Activated CD4-positive, alpha-beta T cell treated with anti-CD3 and anti-CD28 coated beads for 36 hours (primary cell): ENCODE data around the gene ULK2. TPM values are rescaled to one million over a fixed set of nuclear protein-coding genes. Genes with fewer than 3 reads are reported as not detected.
"Not testable (repeated sequence)": the region's sequence is repeated elsewhere in the genome, so short reads cannot be mapped to it uniquely, and the experiment has no call there.

Source experiments
- ATAC-seq: fragments of 200-7000 bp; cut with Tn5 transposase; one replicate; pipeline ENCODE4 v1.10.0; 2021; ENCODE audit warnings: mild to moderate bottlenecking, moderate library complexity
- CTCF ChIA-PET: fragments of 350-600 bp; sonication (Branson Sonifier 250); formaldehyde crosslinking; loops from one replicate; lab custom pipeline; 2021; ENCODE audit warnings: antibody characterized with exemption; lab: Charles Lee
- POLR2A ChIA-PET: fragments of 350-600 bp; sonication (Branson Sonifier 250); formaldehyde crosslinking; loops from one replicate; lab custom pipeline; 2021; ENCODE audit warnings: antibody characterized with exemption, inconsistent platforms; lab: Charles Lee
- DNase-seq: peaks from one replicate; pipeline ENCODE4 v3.0.0-alpha.2; 2020
- H3K27ac Mint-ChIP-seq: one replicate; pipeline ENCODE4 v1.8.0; 2021; ENCODE audit warnings: mixed read lengths
- H3K27me3 Mint-ChIP-seq: one replicate; pipeline ENCODE4 v1.8.0; 2021; ENCODE audit warnings: mixed read lengths
- H3K36me3 Mint-ChIP-seq: one replicate; pipeline ENCODE4 v1.8.0; 2021; ENCODE audit warnings: low read depth, mixed read lengths
- H3K4me1 Mint-ChIP-seq: one replicate; pipeline ENCODE4 v1.8.0; 2021; ENCODE audit warnings: mixed read lengths
- H3K4me3 Mint-ChIP-seq: one replicate; pipeline ENCODE4 v1.8.0; 2021; ENCODE audit warnings: mild to moderate bottlenecking, moderate library complexity, mixed read lengths
- H3K9me3 Mint-ChIP-seq: one replicate; pipeline ENCODE4 v1.8.0; 2021; ENCODE audit warnings: low read depth, mixed read lengths
- intact Hi-C, 2 experiments: fragments of 100-400 bp; cut with DNase I in 1 of 2; cut with micrococcal nuclease in 1 of 2; formaldehyde crosslinking; loops; one replicate each; pipeline versions ENCODE4 v1.14.2 to v1.15.1; 2022 to 2024; cut with DNase I, micrococcal nuclease
- total RNA-seq, 2 experiments: library from RNA; stranded (reverse); gene quantifications; one replicate each; pipeline ENCODE4 v1.2.3, GENCODE V29; 2021

The ULK2 gene
- total RNA-seq, 2 experiments from 2014 or later, result 12.9 to 13.1 TPM

- DNase-seq, H3K4me3 Mint-ChIP-seq, H3K36me3 Mint-ChIP-seq, H3K27me3 Mint-ChIP-seq, H3K9me3 Mint-ChIP-seq, POLR2A ChIA-PET, H3K4me1 Mint-ChIP-seq, CTCF ChIA-PET, H3K27ac Mint-ChIP-seq, ATAC-seq, intact Hi-C loops: not testable (repeated sequence)
Measured at GRCh38 chr17:19890554-19890953, 22.8 kb upstream of the ULK2 start.

GRCh38 chr17:19890001-19890400, 22.3 kb upstream of the ULK2 start:
- H3K4me1 Mint-ChIP-seq, DNase-seq, H3K4me3 Mint-ChIP-seq, H3K36me3 Mint-ChIP-seq, intact Hi-C loops, ATAC-seq, H3K9me3 Mint-ChIP-seq, H3K27me3 Mint-ChIP-seq, CTCF ChIA-PET, H3K27ac Mint-ChIP-seq, POLR2A ChIA-PET: not testable (repeated sequence)

- intact Hi-C loops, result no loop called here
- DNase-seq (no peak), ATAC-seq (no peak)
- no peaks in the 10 kb centered on the region for H3K4me1 Mint-ChIP-seq
- no peaks in the 10 kb centered on the region for H3K9me3 Mint-ChIP-seq
- H3K27ac Mint-ChIP-seq, result no peak overlapping the region
- no peaks in the 10 kb centered on the region for H3K27me3 Mint-ChIP-seq
- POLR2A ChIA-PET, result no interaction called here
- CTCF ChIA-PET, result interaction anchor here (0.7 kb wide), 1 partner anchor 51 kb away, joined by 3 read pairs; no protein-coding TSS in a partner anchor
- no peaks in the 10 kb centered on the region for H3K36me3 Mint-ChIP-seq
- no peak overlapping the region for H3K4me3 Mint-ChIP-seq
Measured at GRCh38 chr17:19886116-19886515, 18.4 kb upstream of the ULK2 start.

GRCh38 chr17:19883537-19884215, 15.9 kb upstream of the ULK2 start:
- ChIA-PET CTCF (no interaction called here), POLR2A (no interaction called here)
- Mint-ChIP-seq H3K4me3 (no peak overlapping the region), H3K9me3 (no peaks in the 10 kb centered on the region), H3K36me3 (no peaks in the 10 kb centered on the region), H3K27me3 (no peaks in the 10 kb centered on the region), H3K27ac (no peak overlapping the region), H3K4me1 (peaks cover 9% of the 10 kb centered on the region)
- DNase-seq (peak; percentile 21), ATAC-seq (peak; percentile 80)
- intact Hi-C loops, result no loop called here

- H3K9me3 Mint-ChIP-seq, result no peaks in the 10 kb centered on the region
- no peak overlapping the region for H3K27ac Mint-ChIP-seq
- intact Hi-C loops, result no loop called here
- ChIA-PET POLR2A (no interaction called here), CTCF (interaction anchor here (0.6 to 2.4 kb wide), 6 partner anchors 12 to 438 kb away, joined by 3 to 7 read pairs (median 4); no protein-coding TSS in a partner anchor)
- H3K36me3 Mint-ChIP-seq, result no peaks in the 10 kb centered on the region
- DNase-seq (no peak), ATAC-seq (no peak)
- H3K27me3 Mint-ChIP-seq, result no peaks in the 10 kb centered on the region
- no peak overlapping the region for H3K4me3 Mint-ChIP-seq
- peaks cover 40% of the 10 kb centered on the region for H3K4me1 Mint-ChIP-seq
Measured at GRCh38 chr17:19880393-19880792, 12.7 kb upstream of the ULK2 start.

- peaks cover 41% of the 10 kb centered on the region for H3K4me1 Mint-ChIP-seq
- no peaks in the 10 kb centered on the region for H3K9me3 Mint-ChIP-seq
- no peak overlapping the region for H3K27ac Mint-ChIP-seq
- H3K27me3 Mint-ChIP-seq, result no peaks in the 10 kb centered on the region
- no peaks in the 10 kb centered on the region for H3K36me3 Mint-ChIP-seq
- ATAC-seq, result no peak
- no peak overlapping the region for H3K4me3 Mint-ChIP-seq
- DNase-seq, result no peak
- ChIA-PET CTCF (no interaction called here), POLR2A (no interaction called here)
- intact Hi-C loops, result no loop called here
Measured at GRCh38 chr17:19877364-19877945, 9.7 kb upstream of the ULK2 start.

- ChIA-PET CTCF (interaction anchor here (0.8 to 1.1 kb wide), 2 partner anchors 9 to 132 kb away, joined by 3 read pairs; partner anchors contain the start of gene ULK2), POLR2A (interaction anchor here (0.7 kb wide), 1 partner anchor 12 kb away, joined by 3 read pairs; no protein-coding TSS in a partner anchor)
- ATAC-seq (peak; percentile 74), DNase-seq (peak; percentile 43)
- Mint-ChIP-seq H3K27ac (peak overlapping the region; percentile 73), H3K36me3 (no peaks in the 10 kb centered on the region), H3K9me3 (no peaks in the 10 kb centered on the region), H3K4me1 (peaks cover 41% of the 10 kb centered on the region), H3K27me3 (no peaks in the 10 kb centered on the region), H3K4me3 (peak overlapping the region; percentile 11)
- intact Hi-C loops, result no loop called here
Measured at GRCh38 chr17:19876529-19877161, 8.9 kb upstream of the ULK2 start.

GRCh38 chr17:19874256-19874655, 6.5 kb upstream of the ULK2 start:
- ATAC-seq, result no peak
- DNase-seq, result no peak
- Mint-ChIP-seq H3K4me3 (no peak overlapping the region), H3K27ac (no peak overlapping the region), H3K36me3 (no peaks in the 10 kb centered on the region), H3K4me1 (peaks cover 44% of the 10 kb centered on the region), H3K27me3 (no peaks in the 10 kb centered on the region), H3K9me3 (no peaks in the 10 kb centered on the region)
- POLR2A ChIA-PET, result no interaction called here
- CTCF ChIA-PET, result no interaction called here
- intact Hi-C loops, result no loop called here

- CTCF ChIA-PET, result no interaction called here
- Mint-ChIP-seq H3K4me3 (no peak overlapping the region), H3K27me3 (no peaks in the 10 kb centered on the region), H3K36me3 (no peaks in the 10 kb centered on the region), H3K4me1 (peaks cover 36% of the 10 kb centered on the region), H3K27ac (no peak overlapping the region), H3K9me3 (no peaks in the 10 kb centered on the region)
- intact Hi-C loops, result no loop called here
- ATAC-seq (no peak), DNase-seq (no peak)
- POLR2A ChIA-PET, result no interaction called here
Measured at GRCh38 chr17:19873346-19873745, 5.6 kb upstream of the ULK2 start.

GRCh38 chr17:19868079-19868395, 301 bp upstream of the ULK2 start:
- H3K4me1 Mint-ChIP-seq, result peaks cover 21% of the 10 kb centered on the region
- H3K9me3 Mint-ChIP-seq, result no peaks in the 10 kb centered on the region
- intact Hi-C loops, result loop anchor here in 1 of 2 experiments (5.0 kb wide), 1 partner anchor 109 kb away; the partner anchor contains the start of gene AKAP10
- H3K4me3 Mint-ChIP-seq, result peak overlapping the region; percentile 47
- DNase-seq (no peak), ATAC-seq (no peak)
- no peak overlapping the region for H3K27ac Mint-ChIP-seq
- CTCF ChIA-PET, result interaction anchor here (0.7 to 1.4 kb wide), 2 partner anchors 9 to 11 kb away, joined by 3 to 7 read pairs; no protein-coding TSS in a partner anchor
- no peaks in the 10 kb centered on the region for H3K27me3 Mint-ChIP-seq
- peaks cover 8% of the 10 kb centered on the region for H3K36me3 Mint-ChIP-seq
- POLR2A ChIA-PET, result no interaction called here

- Mint-ChIP-seq H3K36me3 (peaks cover 12% of the 10 kb centered on the region), H3K9me3 (no peaks in the 10 kb centered on the region), H3K27me3 (no peaks in the 10 kb centered on the region), H3K4me1 (peaks cover 21% of the 10 kb centered on the region), H3K4me3 (peak overlapping the region; percentile 80), H3K27ac (peak overlapping the region; percentile 65)
- peak; percentile 72 for DNase-seq
- intact Hi-C loops, result loop anchor here (1.0 to 5.0 kb wide), 4 partner anchors 110 to 359 kb away; partner anchors contain the start of genes AKAP10 (in 2 of the 2) and ALDH3A2 (in 1 of the 2)
- CTCF ChIA-PET, result interaction anchor here (0.7 to 0.8 kb wide), 2 partner anchors 17 to 50 kb away, joined by 3 read pairs; no protein-coding TSS in a partner anchor
- peak; percentile 67 for ATAC-seq
- POLR2A ChIA-PET, result no interaction called here
Measured at GRCh38 chr17:19867079-19867328, 732 bp downstream of the ULK2 start.
